HG03060 (cell line): ENCODE measurements around the gene SERPINB7.

Experiments used
- ATAC-seq: cut with Tn5 transposase; IDR thresholded peaks from one replicate; pipeline ENCODE4 v1.9.1; 2021; ENCODE audit warnings: low read depth, moderate number of reproducible peaks; ENCODE audit not compliant: unreplicated experiment

Gene SERPINB7

DNA sequence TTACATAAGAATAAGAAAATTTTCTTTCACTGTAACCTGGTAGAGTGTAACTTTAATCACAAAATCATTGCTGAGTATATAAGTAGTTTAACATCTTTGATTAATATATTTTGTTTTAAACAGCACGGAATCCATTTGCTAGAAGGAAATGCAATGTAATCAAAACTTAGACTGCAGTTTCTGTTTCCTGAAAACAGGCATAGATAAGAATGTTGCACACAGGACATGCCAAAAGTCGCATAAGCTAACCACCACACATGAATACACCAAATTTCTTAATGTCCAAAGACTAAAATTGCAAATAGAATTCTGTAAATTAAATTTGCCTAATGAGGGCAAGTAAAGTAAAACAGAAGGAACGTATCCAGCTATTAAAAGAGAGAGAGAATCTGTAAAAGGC lies 61.2 kb downstream of the SERPINB7 start:
- ATAC-seq = no peak

DNA sequence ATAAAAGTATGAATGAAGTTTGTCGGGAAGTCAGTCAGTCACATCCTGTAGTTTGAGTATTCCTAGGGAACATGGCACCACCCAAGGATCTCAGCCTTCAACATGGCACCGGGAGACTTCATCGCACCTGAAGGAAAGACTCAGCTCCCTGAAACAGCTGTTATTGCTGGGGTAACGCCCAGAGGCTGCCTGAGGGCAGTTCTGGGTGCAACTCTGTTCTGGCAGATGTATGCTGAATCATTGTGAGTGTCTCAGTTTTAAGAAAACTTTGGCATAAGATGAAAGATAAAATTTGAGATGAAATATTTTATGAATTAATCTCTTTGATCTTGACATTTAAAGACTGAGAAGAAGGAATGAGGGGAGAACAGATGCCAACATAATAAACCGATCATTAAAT lies 62.4 kb downstream of the SERPINB7 start:
- ATAC-seq = no peak

DNA sequence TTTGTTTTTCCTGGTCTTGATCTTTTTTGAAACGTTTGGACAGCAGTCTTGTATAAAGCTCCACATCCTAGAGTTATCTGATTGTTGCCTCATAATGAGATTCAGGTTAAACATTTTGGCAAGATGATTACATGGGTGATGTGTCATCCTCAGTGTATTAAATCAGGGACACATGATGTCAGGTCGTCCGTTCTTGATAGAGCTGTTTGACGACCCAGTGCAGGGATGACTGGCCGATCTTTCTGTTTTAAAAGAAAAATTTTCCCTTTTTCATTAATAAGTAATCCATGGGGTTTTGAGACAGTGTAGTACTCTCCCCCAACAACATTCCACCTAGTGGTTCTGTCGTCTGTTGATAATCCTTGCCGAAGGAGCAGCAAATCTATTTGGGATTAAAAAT lies 67.8 kb downstream of the SERPINB7 start:
- no peak for ATAC-seq

DNA sequence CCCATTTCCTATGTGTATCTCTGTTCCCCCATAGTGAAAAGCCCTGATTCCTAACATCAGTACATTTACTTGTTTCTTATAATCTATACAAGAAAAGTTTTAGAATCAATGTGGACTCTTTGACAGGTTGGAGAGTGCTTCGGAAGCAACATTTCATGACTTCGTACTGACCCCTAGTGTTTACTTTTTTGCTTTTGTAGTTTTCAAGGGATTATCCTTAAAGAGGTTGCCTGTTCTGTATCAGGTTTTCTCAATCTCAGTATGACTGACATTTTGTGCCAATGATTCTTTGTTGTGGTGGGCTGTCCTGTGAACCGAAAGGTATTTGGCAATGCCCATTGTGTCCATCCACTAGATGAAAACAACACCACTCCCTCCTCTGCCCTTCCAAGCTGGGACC lies 69.0 kb downstream of the SERPINB7 start:
- no peak for ATAC-seq

DNA sequence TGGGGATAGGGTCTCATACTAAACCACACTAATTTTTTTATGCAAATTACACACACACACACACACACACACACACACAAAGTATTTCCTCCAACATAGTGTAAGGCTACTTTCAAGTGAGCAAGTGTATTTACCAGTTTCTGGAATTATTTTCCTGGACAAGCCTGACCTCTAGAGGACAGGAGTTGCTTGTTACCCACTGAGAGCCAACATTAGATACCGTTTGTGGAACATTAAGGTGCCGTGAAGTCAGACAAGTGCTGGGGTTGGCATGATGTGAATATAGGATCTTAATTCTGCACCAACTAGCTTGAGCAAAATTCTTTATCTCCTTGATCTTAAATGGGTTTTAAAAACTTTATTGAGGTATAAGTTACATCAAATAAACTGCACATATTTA lies 72.9 kb downstream of the SERPINB7 start:
- no peak for ATAC-seq

DNA sequence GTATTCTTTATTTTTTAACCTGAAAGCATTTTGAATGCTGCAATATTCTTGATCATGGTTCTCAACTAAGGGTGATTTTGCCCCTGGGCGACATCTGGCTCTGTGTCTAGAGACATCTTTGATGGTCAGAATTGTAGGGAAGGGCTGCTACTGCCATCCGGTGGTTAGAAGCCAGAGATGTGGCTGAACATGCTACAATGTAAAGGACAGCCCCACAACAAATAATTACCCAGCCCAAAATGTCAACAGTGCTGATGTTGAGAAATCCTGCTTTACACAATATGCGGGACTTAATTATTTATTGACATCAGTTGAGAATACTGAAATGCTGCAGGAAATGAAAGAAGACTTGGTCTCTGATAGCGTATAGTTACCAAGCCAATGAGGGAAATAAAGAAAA lies 74.8 kb downstream of the SERPINB7 start:
- peak; percentile 51 for ATAC-seq

DNA sequence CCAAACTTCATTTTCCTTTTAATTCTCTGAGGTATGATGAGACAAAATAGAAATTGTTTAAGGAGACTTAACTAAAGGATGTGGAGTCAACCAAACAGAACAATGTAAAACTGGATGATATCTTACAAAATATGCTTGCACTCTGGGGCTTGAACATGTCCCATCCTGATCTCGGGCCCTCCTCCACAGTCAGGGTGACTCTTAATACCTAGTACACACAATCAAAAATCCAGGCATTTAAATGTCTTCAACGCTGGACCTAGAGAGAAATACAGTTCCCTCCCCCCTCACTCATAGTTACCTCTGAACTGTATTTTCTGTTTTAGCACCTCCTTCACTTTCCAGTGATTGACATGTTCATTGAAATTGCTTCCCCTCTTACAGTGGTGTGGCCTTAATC lies 75.4 kb downstream of the SERPINB7 start:
- no peak for ATAC-seq
